ENCODE results near the gene SULT1C2. TPM values are rescaled to one million over a fixed set of nuclear protein-coding genes. Genes with fewer than 3 reads are reported as not detected.

The SULT1C2 gene
- total RNA-seq, 2 donors from 2014 or later: 1.9 TPM; not detected in 1

GRCh38 chr2:108267101-108267500, 21.6 kb upstream of the SULT1C2 start:
- no peaks in the 10 kb centered on the region for H3K9me3 ChIP-seq
- no peaks in the 10 kb centered on the region for H3K4me1 ChIP-seq
- no peak for DNase-seq (ENCODE audit: low spot score)
- H3K27ac ChIP-seq: no peak overlapping the region
- H3K27me3 ChIP-seq: no peaks in the 10 kb centered on the region
- TF ChIP-seq CTCF (IDR thresholded peaks at IDR 0.05): no peak
- no peaks in the 10 kb centered on the region for H3K36me3 ChIP-seq
- H3K4me3 ChIP-seq: no peak overlapping the region

DNA sequence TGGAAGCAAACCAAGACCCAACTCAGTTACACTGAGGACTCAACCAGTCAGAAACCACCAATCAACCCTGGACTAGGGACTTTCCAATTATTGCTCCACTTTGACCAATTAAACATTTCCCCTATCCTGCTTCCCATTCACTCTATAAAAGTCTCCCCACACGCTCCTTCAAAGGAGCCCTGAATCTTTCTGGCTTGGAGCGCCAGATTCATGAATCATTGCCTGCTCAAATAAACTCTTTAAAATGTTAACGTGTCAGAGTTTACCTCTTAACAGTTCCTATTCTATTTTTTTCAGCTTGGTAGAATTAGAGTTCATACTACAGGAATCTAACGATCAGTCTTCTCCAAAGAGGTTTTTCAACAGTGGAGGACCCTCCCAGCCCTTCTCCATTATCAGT, 20.7 kb upstream of the SULT1C2 start:
- no peak for TF ChIP-seq CTCF (IDR thresholded peaks at IDR 0.05)
- no peaks in the 10 kb centered on the region for H3K9me3 ChIP-seq
- no peaks in the 10 kb centered on the region for H3K27me3 ChIP-seq
- DNase-seq (ENCODE audit: low spot score): no peak
- H3K4me1 ChIP-seq: no peaks in the 10 kb centered on the region
- no peak overlapping the region for H3K27ac ChIP-seq
- no peaks in the 10 kb centered on the region for H3K36me3 ChIP-seq
- H3K4me3 ChIP-seq: no peak overlapping the region

DNA sequence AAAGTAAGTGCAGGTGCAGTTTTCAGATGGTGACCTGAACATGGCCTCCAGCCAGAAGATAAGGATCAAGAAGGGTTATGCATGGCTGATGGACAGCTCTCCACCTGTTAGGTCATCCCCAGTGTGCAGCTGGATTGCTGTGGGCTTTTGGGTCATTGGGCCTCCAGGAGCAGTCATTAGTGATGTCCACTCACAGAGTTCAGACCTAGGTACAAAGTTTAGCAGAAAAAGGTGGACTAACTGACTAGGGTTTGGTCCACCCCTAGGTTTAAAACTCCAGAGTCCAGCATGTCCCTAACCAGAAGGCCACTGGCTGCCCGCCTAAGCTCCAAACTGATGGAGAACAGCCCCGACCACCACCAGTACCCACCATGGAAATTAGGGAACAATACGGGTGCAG, 18.3 kb upstream of the SULT1C2 start:
- no peak overlapping the region for H3K4me3 ChIP-seq
- no peak overlapping the region for H3K27ac ChIP-seq
- no peaks in the 10 kb centered on the region for H3K36me3 ChIP-seq
- no peaks in the 10 kb centered on the region for H3K27me3 ChIP-seq
- no peak for DNase-seq (ENCODE audit: low spot score)
- no peak for TF ChIP-seq CTCF (IDR thresholded peaks at IDR 0.05)
- no peaks in the 10 kb centered on the region for H3K4me1 ChIP-seq
- H3K9me3 ChIP-seq: no peaks in the 10 kb centered on the region

DNA sequence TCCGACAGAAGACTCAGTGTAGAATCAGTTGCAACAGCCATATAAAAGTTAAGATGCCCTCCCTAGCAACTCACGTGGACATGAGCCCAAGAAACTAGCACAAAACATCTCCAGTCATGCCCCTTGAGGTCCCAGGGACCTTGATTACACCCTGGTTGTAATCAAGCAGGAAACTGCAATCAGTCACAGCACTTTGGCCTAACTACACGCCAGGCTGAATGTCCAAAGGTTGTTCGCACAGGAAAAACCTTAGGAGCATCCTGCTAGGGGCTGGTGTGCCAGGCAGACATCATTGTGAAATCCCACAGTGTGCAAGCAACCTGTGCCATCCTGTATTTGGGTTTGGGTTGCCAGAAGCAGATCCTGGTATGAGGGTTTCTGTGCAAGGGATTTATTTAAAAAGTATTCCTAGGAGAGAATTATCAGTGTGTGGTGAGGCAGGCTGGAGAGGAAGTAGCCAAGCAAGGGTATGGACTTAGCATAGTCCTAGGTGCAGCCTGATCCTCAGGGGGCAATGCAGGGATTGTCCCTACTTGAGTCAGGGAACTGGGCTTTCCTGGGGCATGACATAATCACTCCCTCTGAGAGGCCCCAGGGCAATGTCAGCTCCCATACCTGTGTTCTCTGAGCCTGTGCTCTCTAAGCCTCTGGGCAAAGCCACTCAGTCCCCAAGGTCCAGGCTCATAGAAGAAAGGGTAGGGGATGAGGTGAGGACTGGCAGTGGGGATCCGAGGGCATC, 17.8 kb upstream of the SULT1C2 start:
- no peaks in the 10 kb centered on the region for H3K4me1 ChIP-seq
- H3K9me3 ChIP-seq: no peaks in the 10 kb centered on the region
- TF ChIP-seq CTCF (IDR thresholded peaks at IDR 0.05): no peak
- no peak for DNase-seq (ENCODE audit: low spot score)
- no peaks in the 10 kb centered on the region for H3K36me3 ChIP-seq
- no peak overlapping the region for H3K27ac ChIP-seq
- no peak overlapping the region for H3K4me3 ChIP-seq
- H3K27me3 ChIP-seq: no peaks in the 10 kb centered on the region

DNA sequence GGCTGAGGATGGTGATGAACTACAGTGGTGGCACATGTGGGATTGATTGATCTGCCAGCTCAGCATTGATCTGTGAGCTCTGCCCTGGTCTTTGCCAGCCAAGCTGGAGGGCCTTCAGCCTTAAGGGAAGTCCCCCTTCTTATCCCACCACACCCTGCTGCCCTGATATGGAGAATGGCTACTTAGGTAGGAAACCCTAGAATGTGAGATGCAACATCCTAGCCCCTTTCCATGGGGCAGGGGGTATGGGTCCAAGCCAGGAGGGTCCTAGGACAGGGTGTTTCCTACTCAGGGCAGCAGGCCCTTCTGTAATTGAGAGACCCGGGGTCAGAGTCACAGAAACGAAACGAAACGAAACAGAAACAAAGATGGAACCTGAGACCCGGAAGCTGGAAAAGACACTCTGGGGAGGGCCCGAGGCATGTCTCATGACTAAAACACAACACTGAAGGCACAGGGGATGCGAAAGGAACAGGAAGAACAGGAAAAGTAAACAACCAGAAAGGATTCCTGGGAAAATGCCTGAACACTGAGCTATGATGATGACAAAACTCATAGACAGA, 16.9 kb upstream of the SULT1C2 start:
- no peaks in the 10 kb centered on the region for H3K9me3 ChIP-seq
- TF ChIP-seq CTCF (IDR thresholded peaks at IDR 0.05): no peak
- no peak overlapping the region for H3K27ac ChIP-seq
- H3K4me3 ChIP-seq: peak overlapping the region in 1 of 2 donors; percentile 16
- H3K36me3 ChIP-seq: no peaks in the 10 kb centered on the region
- no peak for DNase-seq (ENCODE audit: low spot score)
- no peaks in the 10 kb centered on the region for H3K4me1 ChIP-seq
- H3K27me3 ChIP-seq: no peaks in the 10 kb centered on the region

DNA sequence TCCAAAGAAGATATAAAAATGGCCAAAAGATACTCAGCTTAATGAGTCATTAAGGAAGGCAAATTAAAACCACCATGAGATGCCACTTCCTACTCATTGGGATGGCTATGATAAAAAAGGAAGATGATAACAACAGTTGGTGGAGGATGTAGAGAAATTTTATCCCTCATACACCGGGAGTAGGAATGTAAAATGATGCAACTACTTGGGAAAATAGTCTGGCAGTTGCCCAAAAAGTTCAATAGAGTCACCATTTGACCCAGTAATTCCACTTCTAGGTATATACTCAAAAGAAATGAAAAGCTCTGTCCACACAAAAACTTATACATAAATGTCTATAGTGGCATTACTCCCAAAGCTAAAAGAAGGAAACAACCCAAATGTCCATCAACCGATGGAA, 10.1 kb upstream of the SULT1C2 start:
- Histone ChIP-seq H3K4me1 (no peaks in the 10 kb centered on the region), H3K27ac (no peak overlapping the region), H3K27me3 (no peaks in the 10 kb centered on the region), H3K36me3 (no peaks in the 10 kb centered on the region), H3K9me3 (no peaks in the 10 kb centered on the region), H3K4me3 (no peak overlapping the region)
- TF ChIP-seq CTCF (IDR thresholded peaks at IDR 0.05): no peak
- no peak for DNase-seq (ENCODE audit: low spot score)

Data from right atrium auricular region (tissue), 2 donors.